ENCODE data around the gene DGKG.
A peak's percentile ranks its signal among the peaks of the same experiment; 100 is the strongest.

The DGKG gene

DNA sequence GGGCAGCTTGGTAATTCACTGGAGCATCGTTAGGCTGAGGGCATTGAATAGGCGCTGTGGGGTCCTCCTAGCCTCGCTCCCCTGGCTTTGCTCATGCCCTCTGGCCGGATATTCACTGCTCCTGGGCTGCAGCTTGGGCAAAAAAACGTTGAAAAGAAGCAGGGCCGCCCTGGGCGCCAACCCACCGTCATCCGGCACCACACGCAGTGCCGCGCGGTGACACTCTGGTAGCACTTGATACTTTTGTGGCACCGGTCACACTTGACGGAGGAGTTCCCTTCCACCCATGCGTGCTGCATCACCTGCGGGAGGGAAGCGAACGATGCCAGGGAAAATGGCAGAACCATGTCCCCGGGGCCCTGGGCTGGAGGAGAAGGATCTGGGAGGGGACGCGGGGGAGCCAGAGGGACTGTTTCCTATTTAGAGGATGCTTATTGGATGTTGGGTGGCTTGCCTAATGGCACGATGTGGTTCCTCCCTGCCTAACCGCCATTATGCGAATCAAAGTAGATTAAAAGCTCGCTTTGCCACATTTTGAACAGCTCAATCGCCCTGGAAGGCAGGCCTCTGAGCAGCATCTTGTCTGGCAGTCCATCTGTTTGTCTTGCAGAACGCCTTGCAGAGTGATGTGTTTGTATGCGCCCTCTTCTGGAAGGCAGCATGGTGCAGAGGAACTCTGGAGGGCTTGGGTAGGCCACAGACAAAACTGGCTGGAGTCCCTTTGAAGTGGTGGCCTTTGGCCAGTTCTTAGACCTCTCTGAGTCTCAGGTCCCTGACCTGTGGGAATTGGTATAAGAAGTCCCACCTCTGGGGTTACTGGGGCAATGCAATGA, 93.2 kb downstream of the DGKG start:
- no peak for DNase-seq

DNA sequence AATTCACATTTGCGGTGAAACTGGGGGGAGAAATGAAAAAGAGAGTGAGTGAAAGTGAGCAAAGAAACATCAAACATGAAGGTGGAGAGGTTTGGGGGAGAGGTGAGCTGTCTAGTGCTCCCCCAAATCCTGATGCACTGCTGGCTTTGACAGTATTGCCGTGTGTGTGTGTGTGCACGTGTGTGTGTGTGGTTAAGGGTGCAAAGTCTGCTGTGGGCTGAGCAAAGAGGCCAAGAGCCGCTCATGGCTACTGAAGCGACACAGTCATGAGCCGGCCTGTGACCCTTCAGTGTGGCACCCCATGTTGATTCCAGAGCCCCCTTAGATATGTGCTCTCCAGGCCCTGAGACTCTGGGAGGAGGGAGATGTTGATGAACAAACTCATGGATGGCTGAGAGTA, 94.3 kb downstream of the DGKG start:
- DNase-seq, result no peak

- DNase-seq, result no peak
Observed at GRCh38 chr3:186264608-186265400, 97.2 kb downstream of the DGKG start.

- DNase-seq, result no peak
Observed at GRCh38 chr3:186261638-186262037, 100.4 kb downstream of the DGKG start.

GRCh38 chr3:186260726-186261125, 101.3 kb downstream of the DGKG start:
- no peak for DNase-seq

DNA sequence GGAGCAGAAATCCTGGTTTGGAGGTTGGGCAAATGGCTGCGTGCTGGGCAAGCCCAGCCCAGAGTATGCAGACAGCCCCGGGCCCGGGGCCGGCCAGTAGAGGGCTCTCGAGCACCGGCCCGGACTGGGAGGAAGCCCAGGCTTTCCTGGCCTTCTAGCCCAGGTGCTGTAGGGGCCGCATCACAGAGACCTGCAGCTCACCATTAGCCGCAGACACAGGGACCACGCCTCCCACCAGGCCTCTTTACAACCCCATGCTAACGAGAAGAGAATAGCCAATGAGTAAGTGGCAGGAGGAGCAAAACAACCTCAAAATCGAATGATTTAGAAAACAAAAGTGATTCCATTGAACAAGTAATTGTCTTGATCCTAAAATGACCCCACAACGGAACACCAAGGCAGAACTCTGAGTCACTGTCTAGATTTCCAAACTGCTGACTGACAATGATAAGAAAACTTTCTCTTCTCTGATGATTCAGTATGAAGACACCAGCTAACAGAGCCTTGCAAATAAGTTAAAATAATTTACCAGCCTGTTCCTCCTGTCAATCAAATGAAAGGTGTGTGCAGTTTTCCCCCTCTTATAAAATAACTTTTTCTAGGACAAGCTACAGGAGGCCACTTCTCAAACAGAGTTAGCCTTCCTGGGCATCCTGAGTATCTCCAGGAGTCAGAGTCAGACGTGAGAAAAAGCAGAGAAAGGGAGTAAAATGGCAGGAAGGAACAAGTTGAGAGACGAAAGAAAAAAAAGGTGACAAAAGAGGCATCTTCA, 102.2 kb downstream of the DGKG start:
- peak; percentile 43 for DNase-seq

DNA sequence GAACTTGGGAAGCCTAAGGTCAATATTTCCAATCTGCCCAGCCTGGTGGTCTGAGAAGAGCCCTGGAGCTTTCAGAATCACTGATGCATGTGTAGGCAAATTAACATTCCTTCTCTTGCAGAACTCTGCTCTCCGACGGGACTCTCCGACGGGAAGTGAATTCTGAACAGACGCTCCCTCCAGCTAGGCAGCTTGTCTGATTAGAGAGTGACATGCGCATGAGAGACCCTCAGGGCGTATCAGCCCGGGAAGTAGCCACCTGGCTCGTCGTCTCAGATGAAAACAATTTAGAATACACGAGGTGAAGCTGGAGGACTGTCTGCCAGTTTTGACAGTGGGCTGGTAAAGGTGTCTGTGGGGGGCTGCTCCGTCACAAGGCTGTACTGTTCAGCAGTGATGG, 103.1 kb downstream of the DGKG start:
- DNase-seq, result no peak

- DNase-seq, result no peak
Observed at GRCh38 chr3:186257866-186258265, 104.2 kb downstream of the DGKG start.

- DNase-seq, result no peak
Observed at GRCh38 chr3:186255703-186256331, 106.2 kb downstream of the DGKG start.

GRCh38 chr3:186254676-186255650, 107.1 kb downstream of the DGKG start:
- DNase-seq, result no peak

- no peak for DNase-seq
Observed at GRCh38 chr3:186251948-186252619, 110.0 kb downstream of the DGKG start.

GRCh38 chr3:186248850-186249249, 113.2 kb downstream of the DGKG start:
- DNase-seq, result no peak

- no peak for DNase-seq
Observed at GRCh38 chr3:186247821-186248814, 113.9 kb downstream of the DGKG start.

GRCh38 chr3:186246941-186247340, 115.1 kb downstream of the DGKG start:
- DNase-seq, result no peak

GRCh38 chr3:186244016-186244415, 118.0 kb downstream of the DGKG start:
- DNase-seq, result no peak

DNA sequence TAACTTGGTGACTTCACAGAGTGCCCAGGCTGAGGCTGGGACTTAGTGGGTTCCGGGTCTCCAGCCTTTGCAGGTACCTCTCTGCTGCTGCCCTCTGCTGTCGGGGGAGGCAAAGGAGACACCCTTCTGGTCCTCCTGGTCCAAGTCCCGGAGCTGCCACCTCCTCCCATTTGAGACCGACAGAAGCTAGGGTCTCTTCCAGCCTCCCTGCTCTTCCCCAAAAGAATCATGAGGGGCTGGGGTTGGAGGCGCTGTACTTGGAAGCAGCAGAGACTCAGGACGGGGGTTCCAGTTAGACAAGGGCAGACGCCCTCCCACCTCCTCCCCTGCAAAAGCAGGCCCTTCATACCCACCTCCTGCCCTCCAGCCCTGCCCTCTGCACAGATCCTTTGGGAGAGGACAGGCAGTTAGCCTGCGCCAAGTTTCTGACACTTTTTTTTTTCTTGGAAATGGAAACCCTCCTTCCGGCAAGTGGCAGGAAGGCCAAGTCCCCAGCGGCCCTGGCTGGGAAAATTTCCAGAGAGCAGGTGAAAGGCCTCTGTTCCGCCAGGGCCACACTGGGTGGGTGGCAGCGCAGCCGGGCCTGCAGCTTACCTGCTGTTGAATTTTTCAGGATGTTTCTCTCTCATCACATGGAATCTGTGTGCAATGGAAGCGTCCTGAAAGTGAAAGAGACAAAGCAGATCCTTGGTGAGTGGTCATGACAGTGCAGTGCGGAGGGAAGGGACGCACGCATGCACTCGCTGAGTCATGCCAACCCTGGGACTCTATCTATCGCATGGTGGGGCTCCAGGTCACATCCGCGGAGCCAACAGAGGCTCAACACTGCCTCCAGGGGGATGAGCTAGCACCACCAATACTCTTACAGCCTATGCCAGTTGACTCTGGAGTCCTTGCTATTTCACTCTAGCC, 119.9 kb downstream of the DGKG start:
- DNase-seq, result no peak

DNA sequence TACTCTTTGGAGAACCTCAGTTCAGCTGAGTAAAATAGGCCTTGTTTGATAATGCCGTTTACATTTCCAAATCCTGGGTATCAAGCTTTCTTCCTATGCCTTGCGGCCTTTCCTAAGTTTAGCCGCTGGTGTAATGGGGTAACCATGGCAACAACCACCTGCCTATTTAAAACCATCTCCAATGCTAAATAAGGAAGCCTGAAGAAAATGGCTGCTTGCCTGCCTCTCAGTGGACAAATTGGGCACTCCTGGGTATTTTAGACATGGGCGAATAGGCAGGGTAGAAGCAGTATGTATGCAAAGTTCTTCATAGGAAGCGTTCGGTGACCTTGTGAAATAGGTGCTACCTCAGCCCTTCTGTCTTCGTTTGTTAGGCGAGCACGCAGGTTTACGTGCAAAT, 122.7 kb downstream of the DGKG start:
- no peak for DNase-seq

DNA sequence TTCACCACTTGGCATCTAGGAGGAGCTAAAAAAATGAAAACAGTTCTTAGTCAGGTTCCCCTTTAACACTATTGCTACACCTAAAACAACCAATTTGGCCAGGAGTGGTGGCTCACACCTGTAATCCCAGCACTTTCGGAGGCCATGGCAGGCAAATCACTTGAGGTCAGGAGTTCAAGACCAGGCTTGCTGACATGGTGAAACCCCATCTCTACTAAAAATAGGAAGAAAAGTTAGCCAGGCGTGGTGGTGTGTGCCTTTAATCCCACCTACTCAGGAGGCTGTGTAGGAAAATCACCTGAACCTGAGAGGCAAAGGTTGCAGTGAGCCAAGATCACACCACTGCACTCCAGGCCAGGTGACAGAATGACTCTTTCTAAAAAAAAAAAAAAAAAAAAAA, 124.1 kb downstream of the DGKG start:
- DNase-seq, result no peak

All from activated T-cell treated with anti-CD3 and anti-CD28 coated beads for 4 hours (primary cell).